Common myeloid progenitor, CD34-positive (primary cell): ENCODE data around the gene CA12.

Experiments
- CTCF ChIA-PET: fragments of 350-600 bp; sonication (Branson Sonifier 250); formaldehyde crosslinking; loops from one replicate; lab custom pipeline; 2021; ENCODE audit warnings: antibody characterized with exemption; lab: Charles Lee
- POLR2A ChIA-PET: fragments of 350-600 bp; sonication (Branson Sonifier 250); formaldehyde crosslinking; loops from one replicate; lab custom pipeline; 2021; ENCODE audit warnings: antibody characterized with exemption; lab: Charles Lee
- DNase-seq, 3 donors: peaks; one replicate each; pipeline versions ENCODE4 v3.0.0 to v3.0.0-alpha.2; 2013
- H3K27ac ChIP-seq, 2 experiments: 1 replicate in 1 of 2; 2 replicates in 1 of 2; pipeline ENCODE4 v1.7.0; 2013; ENCODE audit warnings: inconsistent platforms in 2 of 2, low read length in 2 of 2, mild to moderate bottlenecking in 2 of 2, low read depth in 1 of 2, moderate library complexity in 1 of 2; ENCODE audit not compliant: severe bottlenecking in 2 of 2, insufficient read depth in 1 of 2, poor library complexity in 1 of 2
- H3K27me3 ChIP-seq, 5 experiments: replicated peaks in 2 of 5; 1 replicate in 3 of 5; 2 replicates in 2 of 5; pipeline versions ENCODE4 v1.6.1 to v1.7.0; 2013; ENCODE audit warnings: low read length in 4 of 5, mild to moderate bottlenecking in 2 of 5, moderate library complexity in 2 of 5, inconsistent platforms in 1 of 5; ENCODE audit not compliant: insufficient read depth in 5 of 5, control insufficient read depth in 4 of 5
- H3K36me3 ChIP-seq, 4 experiments: 1 replicate in 2 of 4; 2 replicates in 2 of 4; pipeline versions ENCODE4 v1.6.1 to v1.7.0; 2013; ENCODE audit warnings: low read length in 3 of 4, control low read depth in 1 of 4, mild to moderate bottlenecking in 1 of 4; ENCODE audit not compliant: control insufficient read depth in 4 of 4, insufficient read depth in 4 of 4
- H3K4me1 ChIP-seq, 4 experiments: 1 replicate in 3 of 4; 2 replicates in 1 of 4; pipeline versions ENCODE4 v1.6.1 to v1.7.1; 2013; ENCODE audit warnings: low read length in 3 of 4, mild to moderate bottlenecking in 3 of 4, control low read depth in 1 of 4, inconsistent platforms in 1 of 4, moderate library complexity in 1 of 4; ENCODE audit not compliant: control insufficient read depth in 4 of 4, insufficient read depth in 4 of 4; ENCODE audit errors: control extremely low read depth in 1 of 4
- H3K4me3 ChIP-seq, 7 experiments: 1 replicate in 4 of 7; 2 replicates in 3 of 7; pipeline versions ENCODE4 v1.5.1 to v1.7.0; 2013; ENCODE audit warnings: mild to moderate bottlenecking in 7 of 7, low read length in 6 of 7, moderate library complexity in 6 of 7, inconsistent platforms in 2 of 7, low read depth in 2 of 7, control low read depth in 1 of 7; ENCODE audit not compliant: insufficient read depth in 4 of 7, control insufficient read depth in 1 of 7; ENCODE audit errors: extremely low read depth in 1 of 7
- H3K9me3 ChIP-seq, 5 experiments: 1 replicate in 4 of 5; 2 replicates in 1 of 5; pipeline versions ENCODE4 v1.6.1 to v1.7.1; 2013; ENCODE audit warnings: low read length in 4 of 5, mild to moderate bottlenecking in 2 of 5, inconsistent platforms in 1 of 5, low read depth in 1 of 5, moderate library complexity in 1 of 5; ENCODE audit not compliant: control insufficient read depth in 4 of 5, insufficient read depth in 2 of 5; ENCODE audit errors: control extremely low read depth in 1 of 5
- WGBS: methylation state at CpG from one replicate; pipeline ENCODE4 v1.1.5; 2013; ENCODE audit not compliant: insufficient coverage; 5-methylcytosine and 5-hydroxymethylcytosine counted together

The CA12 gene

DNA sequence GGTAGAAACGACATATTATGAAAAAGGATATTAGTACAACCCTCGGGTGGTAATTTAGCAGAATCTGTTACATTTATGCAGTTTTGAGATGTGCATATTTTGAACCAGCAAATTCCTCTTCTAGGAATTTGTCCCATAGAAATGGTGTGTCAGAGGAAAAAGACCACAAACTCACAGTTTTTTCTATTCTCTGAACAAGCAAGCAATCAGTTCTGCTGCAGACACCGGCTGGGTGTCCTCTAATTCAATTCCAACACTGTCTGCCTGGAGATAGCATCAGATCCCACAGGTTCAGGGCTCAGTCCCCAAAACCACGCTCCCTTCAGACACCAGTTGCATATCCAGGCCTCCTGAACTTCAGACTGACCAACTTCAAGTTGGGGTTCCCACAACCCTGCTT is 67.8 kb downstream of the CA12 start:
- H3K27ac ChIP-seq: no peak overlapping the region
- H3K36me3 ChIP-seq: no peaks in the 10 kb centered on the region
- peaks cover 0 to 3% (median 0%) of the 10 kb centered on the region in 5 experiments for H3K27me3 ChIP-seq
- no peak overlapping the region for H3K4me3 ChIP-seq
- H3K4me1 ChIP-seq: no peaks in the 10 kb centered on the region
- no peaks in the 10 kb centered on the region for H3K9me3 ChIP-seq
- POLR2A ChIA-PET: no interaction called here
- CTCF ChIA-PET: no interaction called here
- DNase-seq: no peak
- WGBS: 95% methylated on average over 2 of the region's 4 CpGs

GRCh38 chr15:63312286-63312685 is 69.4 kb downstream of the CA12 start:
- no peaks in the 10 kb centered on the region for H3K4me1 ChIP-seq
- peaks cover 0 to 3% (median 0%) of the 10 kb centered on the region in 5 experiments for H3K27me3 ChIP-seq
- no CpG with 5 or more reads among the region's 1 CpG for WGBS
- no peak overlapping the region for H3K4me3 ChIP-seq
- no peak overlapping the region for H3K27ac ChIP-seq
- ChIA-PET POLR2A (no interaction called here), CTCF (interaction anchor here (1.0 kb wide), 1 partner anchor 22 kb away, joined by 3 read pairs; no protein-coding TSS in a partner anchor)
- H3K36me3 ChIP-seq: peaks cover 0 to 2% (median 0%) of the 10 kb centered on the region in 4 experiments
- H3K9me3 ChIP-seq: no peaks in the 10 kb centered on the region
- DNase-seq: no peak

GRCh38 chr15:63310646-63311045 is 71.0 kb downstream of the CA12 start:
- Histone ChIP-seq H3K27ac (no peak overlapping the region), H3K4me1 (no peaks in the 10 kb centered on the region), H3K36me3 (peaks cover 4 to 14% (median 11%) of the 10 kb centered on the region in 4 experiments), H3K4me3 (no peak overlapping the region), H3K27me3 (peaks cover 0 to 1% (median 0%) of the 10 kb centered on the region in 5 experiments), H3K9me3 (no peaks in the 10 kb centered on the region)
- DNase-seq: no peak
- WGBS: 100% methylated on average over 3 of the region's 3 CpGs
- ChIA-PET CTCF (no interaction called here), POLR2A (no interaction called here)

- Histone ChIP-seq H3K27ac (no peak overlapping the region), H3K9me3 (no peaks in the 10 kb centered on the region), H3K4me1 (no peaks in the 10 kb centered on the region), H3K36me3 (peaks cover 8 to 28% (median 13%) of the 10 kb centered on the region in 4 experiments), H3K4me3 (no peak overlapping the region), H3K27me3 (no peaks in the 10 kb centered on the region)
- no CpG with 5 or more reads among the region's 2 CpGs for WGBS
- ChIA-PET POLR2A (no interaction called here), CTCF (interaction anchor here (1.8 kb wide), 1 partner anchor 41 kb away, joined by 3 read pairs; no protein-coding TSS in a partner anchor)
- no peak for DNase-seq
Observed at GRCh38 chr15:63308947-63309346, 72.7 kb downstream of the CA12 start.

- 100% methylated on average over 1 of the region's 4 CpGs for WGBS
- DNase-seq: no peak
- H3K4me1 ChIP-seq: no peaks in the 10 kb centered on the region
- H3K27me3 ChIP-seq: no peaks in the 10 kb centered on the region
- H3K36me3 ChIP-seq: peaks cover 8 to 33% (median 14%) of the 10 kb centered on the region in 4 experiments
- ChIA-PET CTCF (interaction anchor here (1.8 kb wide), 1 partner anchor 42 kb away, joined by 3 read pairs; no protein-coding TSS in a partner anchor), POLR2A (no interaction called here)
- no peaks in the 10 kb centered on the region for H3K9me3 ChIP-seq
- H3K4me3 ChIP-seq: no peak overlapping the region
- H3K27ac ChIP-seq: no peak overlapping the region
Observed at GRCh38 chr15:63308491-63308890, 73.2 kb downstream of the CA12 start.

DNA sequence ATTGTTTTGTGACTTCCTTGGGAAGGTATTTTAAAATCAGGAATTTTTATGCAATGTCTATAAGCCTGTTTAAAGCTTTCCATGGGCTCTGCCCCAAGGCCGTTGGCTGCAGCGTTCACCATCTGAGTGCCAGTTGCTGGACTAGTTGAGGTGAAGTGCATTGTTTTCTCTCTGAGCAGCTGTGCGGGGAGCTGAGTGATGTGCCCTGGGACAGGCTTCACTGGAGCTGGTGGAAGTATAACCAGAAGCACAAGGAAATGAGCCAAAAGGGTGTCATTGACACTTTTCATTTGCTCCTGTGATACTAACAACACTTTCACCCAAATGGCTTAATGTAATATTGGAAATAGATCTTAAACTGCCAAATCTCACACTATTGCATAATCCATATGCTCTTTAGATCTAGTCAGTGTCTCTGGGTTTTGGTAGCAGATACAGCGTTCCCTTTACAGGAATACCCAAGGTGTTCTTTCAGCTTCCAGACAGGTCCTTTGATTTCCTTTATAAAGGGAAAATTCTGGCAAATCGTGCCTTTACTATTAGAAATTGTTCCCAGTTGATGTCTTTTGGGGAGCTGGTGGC is 75.1 kb downstream of the CA12 start:
- WGBS: 96% methylated on average over 3 of the region's 5 CpGs
- peaks cover 18 to 51% (median 21%) of the 10 kb centered on the region in 4 experiments for H3K36me3 ChIP-seq
- H3K27ac ChIP-seq: no peak overlapping the region
- ChIA-PET POLR2A (no interaction called here), CTCF (interaction anchor here (1.2 kb wide), 1 partner anchor 15 kb away, joined by 3 read pairs; no protein-coding TSS in a partner anchor)
- DNase-seq: no peak
- no peaks in the 10 kb centered on the region for H3K27me3 ChIP-seq
- H3K4me3 ChIP-seq: no peak overlapping the region
- no peaks in the 10 kb centered on the region for H3K9me3 ChIP-seq
- no peaks in the 10 kb centered on the region for H3K4me1 ChIP-seq

DNA sequence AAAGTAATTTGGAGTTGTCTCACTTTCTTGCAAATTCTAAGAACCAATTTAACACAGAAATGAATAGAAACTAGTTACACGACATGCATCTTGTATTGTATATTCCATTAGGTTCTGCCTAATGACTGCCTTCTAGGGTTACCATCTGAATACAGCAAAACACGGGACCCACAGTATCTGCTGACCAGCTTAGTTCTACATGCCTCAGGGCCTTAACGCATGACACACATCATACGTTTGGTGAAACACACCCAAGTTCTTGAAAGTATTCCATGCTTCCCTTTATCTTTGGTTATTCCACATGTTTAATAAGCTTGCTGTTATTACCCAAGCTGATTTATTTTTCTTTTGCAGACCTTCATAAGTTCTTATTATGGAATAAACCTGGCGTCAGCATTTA is 76.4 kb downstream of the CA12 start:
- ChIA-PET POLR2A (no interaction called here), CTCF (interaction anchor here (1.4 kb wide), 1 partner anchor 9 kb away, joined by 3 read pairs; no protein-coding TSS in a partner anchor)
- Histone ChIP-seq H3K9me3 (no peaks in the 10 kb centered on the region), H3K4me3 (no peak overlapping the region), H3K36me3 (peaks cover 21 to 56% (median 21%) of the 10 kb centered on the region in 4 experiments), H3K27ac (no peak overlapping the region), H3K27me3 (no peaks in the 10 kb centered on the region), H3K4me1 (no peaks in the 10 kb centered on the region)
- DNase-seq: no peak
- 99% methylated on average over 5 of the region's 5 CpGs for WGBS
